HG03521 (cell line): ENCODE results near the gene TMEM258.

Experiments used
- ATAC-seq: cut with Tn5 transposase; IDR thresholded peaks from one replicate; pipeline ENCODE4 v1.9.1; 2021; ENCODE audit warnings: mild to moderate bottlenecking, moderate library complexity; ENCODE audit not compliant: unreplicated experiment

The TMEM258 gene

DNA sequence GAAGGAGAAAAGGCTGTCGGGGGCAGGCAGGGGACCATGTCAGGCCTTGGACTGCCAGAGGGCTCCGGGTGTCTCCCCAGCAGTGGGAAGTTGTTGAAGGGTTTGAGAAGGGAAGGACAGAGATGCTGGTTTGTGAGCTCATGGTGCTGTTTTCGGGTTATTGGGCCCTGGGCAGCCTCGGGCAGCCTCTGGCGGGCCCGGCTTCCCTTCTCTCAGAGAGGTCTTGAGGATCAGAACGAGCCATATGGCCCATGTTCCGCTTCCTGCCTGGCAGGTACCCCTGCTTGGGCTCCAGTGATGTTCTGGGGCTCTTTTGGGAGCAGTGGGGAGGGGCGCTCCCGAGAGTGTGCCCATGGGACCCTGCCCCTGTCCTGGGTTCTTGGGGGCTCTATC lies 30.2 kb downstream of the TMEM258 start:
- ATAC-seq, result no peak

- no peak for ATAC-seq
These were observed 30.8 kb downstream of the TMEM258 start for GRCh38 chr11:61761440-61762222.

DNA sequence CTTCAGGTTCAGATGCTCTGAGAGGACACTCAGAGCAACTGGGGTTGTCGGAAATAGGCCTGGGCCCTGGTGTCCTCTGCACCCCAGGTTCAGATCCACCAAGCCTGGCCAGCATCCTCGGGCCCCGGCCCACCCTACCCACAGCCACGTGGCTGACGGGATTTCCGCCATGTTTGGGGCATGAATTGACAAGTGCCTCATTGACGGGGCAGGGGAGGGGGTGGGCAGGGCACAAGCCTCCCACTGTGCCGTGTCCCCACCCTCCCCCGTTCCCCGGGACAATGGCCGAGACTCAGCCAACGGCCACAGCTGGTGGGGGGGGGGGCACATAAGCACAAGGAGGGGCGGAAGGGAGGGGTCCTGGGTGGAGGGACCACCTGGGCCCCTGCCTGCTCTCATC lies 31.5 kb downstream of the TMEM258 start:
- ATAC-seq, result no peak

GRCh38 chr11:61757213-61757862 lies 35.1 kb downstream of the TMEM258 start:
- ATAC-seq, result no peak

DNA sequence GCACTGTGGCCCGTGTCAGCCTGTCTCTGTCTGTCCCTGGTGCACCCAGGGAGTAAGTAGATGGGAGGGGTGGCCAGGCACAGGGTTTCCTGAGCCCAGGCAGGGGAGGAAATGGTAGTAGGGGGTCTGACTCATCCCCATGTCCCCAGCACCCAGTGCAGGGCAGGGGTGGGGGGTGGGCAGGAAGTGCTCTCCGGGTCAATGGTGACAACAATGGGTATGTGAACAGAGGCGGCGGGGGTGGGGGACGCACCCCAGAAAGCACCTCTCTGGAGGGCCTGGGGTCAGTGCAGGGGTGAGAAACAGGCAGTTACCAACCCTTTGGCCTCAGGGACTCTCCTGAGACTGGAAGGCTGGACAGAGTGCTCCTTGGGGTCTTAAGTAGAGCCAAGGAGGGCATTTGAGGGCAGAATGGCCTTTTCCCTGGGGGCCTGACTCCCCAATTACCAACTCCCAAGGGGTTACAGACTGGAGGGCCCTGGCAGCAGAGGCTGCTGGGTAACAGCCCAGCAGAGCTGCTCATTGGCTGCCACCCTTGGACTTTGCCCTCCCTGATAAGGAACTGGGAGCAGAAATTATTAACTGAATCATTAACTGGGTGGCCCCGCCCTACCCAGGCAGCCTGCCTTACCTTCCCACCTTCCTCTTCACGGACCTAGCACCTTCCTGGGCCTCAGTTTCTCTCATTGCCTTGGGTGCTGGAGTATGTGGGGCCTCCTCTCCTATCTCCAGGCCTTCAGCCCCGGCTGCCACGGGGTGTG lies 35.8 kb downstream of the TMEM258 start:
- no peak for ATAC-seq

GRCh38 chr11:61756147-61756451 lies 36.3 kb downstream of the TMEM258 start:
- ATAC-seq, result no peak

DNA sequence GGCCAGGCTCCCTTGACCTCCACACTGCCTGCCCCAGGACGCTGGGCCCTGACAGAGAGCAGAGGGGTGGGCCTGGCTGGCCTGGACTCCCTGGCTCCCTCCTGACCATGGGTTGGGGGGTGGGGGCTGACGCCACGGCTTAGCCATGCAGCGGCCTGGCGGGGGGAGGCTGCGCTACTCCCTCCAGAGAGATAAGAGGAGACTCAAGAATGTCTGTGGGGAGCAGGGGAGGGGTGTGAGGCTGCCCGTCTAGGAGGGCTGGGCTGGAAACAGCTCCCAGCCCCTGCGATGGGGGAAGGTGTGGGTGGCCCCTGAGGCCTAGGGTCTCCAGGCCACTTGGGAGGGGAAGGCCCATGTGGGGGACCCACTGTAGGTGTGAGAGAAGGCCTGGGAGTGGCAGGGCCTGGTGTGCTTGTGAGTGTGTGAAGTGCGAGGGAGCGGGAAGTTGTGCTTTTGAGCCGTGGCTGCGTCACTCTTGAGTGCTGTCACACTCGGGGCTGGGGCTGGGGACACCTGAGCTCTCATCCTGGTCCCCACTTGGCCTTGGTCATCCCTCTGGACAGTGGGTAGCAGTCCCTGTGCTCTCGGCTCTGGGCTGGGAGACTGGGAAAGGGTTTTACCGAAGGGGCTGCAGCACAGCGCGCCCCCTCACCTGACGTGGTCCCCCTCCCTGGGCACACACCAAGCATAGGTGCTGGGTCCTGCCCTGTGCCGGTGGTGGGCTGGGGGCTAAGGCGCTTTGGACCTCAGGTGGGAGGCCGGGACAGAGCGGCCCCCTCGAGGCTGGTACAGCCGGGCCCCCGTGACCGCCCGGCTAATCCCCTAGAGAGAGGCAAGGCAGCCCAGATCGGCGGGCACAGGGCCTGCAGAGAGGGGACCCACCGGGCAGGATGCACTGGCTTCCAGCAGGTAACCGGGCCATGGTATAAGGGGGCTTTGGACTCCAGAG lies 37.6 kb downstream of the TMEM258 start:
- no peak for ATAC-seq

DNA sequence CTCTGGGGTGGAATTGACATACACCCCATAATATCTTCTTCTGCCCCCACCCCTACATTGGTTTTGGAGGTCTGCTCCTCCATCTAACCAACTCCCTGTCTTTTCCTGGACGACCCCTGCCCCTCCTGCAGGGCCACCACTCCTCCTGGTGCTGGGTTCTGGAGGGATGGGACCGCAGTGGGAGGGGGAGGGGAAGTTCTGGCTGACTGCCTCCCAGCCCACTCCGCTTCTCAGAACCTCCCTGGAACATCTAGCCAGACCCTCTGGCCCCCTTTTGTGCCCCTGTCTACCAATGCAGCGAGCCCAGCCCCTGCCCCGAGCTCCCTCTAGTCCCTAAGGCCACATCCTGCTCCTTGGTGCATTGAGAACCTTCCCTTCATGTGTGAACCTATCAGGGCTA lies 38.7 kb downstream of the TMEM258 start:
- ATAC-seq, result no peak

DNA sequence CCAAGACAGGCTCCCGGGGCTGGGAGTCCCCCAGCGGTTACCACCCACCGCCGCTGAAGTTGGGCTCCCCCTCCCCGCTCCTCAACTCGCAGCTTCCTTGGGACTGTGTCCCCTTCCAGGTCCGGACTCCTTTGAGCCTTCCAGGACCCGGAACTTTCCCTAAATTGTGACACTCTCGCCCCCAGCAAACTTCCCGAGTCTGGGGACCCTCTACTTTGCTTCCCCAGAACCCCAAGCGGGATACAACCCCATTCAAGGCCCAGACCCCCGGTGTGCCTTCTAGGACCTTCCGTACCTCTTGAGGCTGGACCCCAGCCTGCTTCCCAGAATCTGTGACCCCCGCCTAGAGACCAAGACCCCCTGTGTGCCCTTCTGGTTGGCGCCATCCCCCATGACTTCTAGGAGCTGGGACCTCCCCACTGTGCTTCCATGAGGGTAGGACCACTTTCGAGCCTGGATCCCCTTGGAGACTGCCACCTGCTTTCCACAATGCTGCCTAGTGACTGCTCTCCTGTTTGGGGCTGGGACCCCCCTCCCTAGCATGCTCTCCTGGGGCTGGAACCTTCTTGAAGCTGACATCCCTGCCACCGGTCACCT lies 39.4 kb downstream of the TMEM258 start:
- ATAC-seq, result no peak

GRCh38 chr11:61752117-61752924 lies 40.1 kb downstream of the TMEM258 start, which contains the start of gene MYRF:
Gene MYRF (plus strand): TSS chr11:61752636. CDS start chr11:61752745, 109 bp downstream.
- no peak for ATAC-seq

DNA sequence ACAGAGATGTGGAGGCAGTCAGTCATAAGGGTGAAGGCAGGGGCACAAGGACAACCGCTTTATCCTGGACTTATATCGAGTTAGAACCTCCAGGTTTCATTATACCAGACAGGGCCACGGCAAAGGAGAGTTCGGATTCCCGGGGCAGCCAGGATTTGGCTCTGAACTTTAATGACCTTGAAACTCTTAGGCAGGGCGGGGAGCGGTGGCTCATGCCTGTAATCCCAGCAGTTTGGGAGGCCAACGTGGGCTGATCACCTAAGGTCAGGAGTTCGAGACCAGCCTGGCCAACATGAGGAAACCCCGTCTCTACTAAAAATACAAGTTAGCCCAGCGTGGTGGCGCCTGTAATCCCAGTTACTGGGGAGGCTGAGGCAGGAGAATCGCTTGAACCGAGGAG lies 41.0 kb downstream of the TMEM258 start:
- no peak for ATAC-seq

GRCh38 chr11:61750631-61751273 lies 41.6 kb downstream of the TMEM258 start:
- no peak for ATAC-seq

GRCh38 chr11:61749591-61750217 lies 42.7 kb downstream of the TMEM258 start:
- no peak for ATAC-seq

- ATAC-seq, result no peak
These were observed 44.5 kb downstream of the TMEM258 start for GRCh38 chr11:61747967-61748285.

- peak; percentile 40 for ATAC-seq
These were observed 45.0 kb downstream of the TMEM258 start for GRCh38 chr11:61747192-61747966.

DNA sequence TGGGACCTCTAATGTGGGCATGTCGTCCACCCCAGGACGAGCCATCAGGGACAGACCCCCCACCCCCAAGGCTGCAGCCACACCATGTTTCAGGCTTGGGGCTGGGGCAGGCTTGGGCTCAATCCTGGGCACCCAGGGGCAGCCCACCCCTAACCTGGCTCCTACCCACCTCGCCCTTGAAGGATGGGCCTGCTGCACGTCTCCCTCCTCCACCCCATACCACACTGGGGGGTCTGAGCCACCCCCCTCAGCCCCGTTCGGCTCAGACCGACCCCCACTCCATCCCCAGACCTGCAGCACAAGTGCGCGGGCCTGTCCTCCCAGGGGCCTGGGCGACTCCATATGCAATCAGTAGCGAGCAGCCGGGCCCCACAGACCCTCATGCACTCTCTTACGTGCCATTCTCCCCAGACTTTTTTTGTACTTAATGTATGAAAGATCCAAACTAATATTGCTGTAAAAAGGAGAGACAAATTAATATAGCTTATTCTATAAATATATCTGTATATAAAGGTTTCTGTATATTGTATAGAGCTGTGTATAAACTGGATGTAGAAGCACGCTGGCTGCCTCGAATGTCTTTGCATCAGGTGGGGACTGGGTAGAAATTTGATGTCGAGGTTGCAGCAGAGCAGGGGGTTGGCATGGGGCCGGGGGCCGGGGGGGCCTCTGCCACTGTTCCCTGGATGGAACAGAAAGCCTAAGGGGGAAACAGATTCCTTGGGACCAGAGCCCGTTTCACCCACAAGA lies 45.8 kb downstream of the TMEM258 start:
- ATAC-seq, result no peak

GRCh38 chr11:61745781-61746441 lies 46.5 kb downstream of the TMEM258 start:
- no peak for ATAC-seq
